Parietal lobe (tissue), 1 donor: ENCODE data around the gene HAPSTR1. TPM values are rescaled to one million over a fixed set of nuclear protein-coding genes. Genes with fewer than 3 reads are reported as not detected.

Source experiments
- total RNA-seq: library from RNA; depleted of rRNA; stranded (reverse); fragments of >200 nt; gene quantifications from one replicate; pipeline ENCODE4 v1.2.3, GENCODE V29; 2014

Gene HAPSTR1, protein sequence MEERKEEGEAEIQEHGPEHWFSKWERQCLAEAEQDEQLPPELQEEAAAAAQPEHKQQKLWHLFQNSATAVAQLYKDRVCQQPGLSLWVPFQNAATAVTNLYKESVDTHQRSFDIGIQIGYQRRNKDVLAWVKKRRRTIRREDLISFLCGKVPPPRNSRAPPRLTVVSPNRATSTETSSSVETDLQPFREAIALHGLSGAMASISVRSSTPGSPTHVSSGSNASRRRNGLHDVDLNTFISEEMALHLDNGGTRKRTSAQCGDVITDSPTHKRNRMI
- 130 TPM for total RNA-seq

DNA sequence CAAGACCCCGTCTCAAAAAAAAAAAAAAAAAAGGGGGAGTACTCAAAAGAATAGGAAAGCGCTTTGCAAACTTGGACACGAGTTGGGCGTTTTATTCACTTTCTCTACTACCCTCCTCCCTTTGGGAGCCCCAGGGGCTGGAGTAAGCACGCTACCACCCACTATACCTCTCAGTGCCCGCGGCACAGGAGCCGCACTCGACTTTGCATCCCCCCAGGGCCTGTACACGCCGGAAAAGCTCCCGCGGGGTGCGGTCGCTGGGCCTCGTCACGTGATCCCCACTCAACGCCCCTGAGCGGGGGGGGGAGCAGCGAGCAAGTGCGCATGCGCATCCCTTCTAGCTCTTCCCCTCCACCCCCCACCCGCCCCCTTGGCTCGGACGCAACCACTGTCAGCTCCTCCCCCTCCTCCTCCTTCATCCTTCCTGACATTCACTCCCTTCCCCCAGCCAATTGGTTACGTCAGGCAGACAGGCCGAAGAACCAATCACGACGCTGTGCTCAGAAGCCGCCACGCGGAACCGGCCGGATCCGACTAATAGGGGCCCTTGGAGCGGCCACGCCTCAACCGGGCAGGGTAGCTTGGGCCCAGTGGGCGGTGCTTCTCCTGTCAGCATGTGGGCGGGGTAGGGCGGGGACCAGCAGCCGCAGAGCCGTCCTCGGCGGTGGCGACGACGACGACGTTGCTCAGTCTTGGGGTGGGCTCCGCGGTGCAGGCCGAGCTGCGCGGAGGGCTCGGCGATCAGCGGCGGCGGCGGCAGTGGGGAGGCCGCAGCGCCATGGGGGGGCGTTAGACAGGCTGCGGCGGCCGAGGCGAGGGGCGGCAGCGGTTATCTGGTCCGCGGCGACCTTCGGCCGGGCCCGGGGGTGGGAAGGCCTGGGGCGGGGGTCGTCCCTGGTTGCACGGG, at the start of gene HAPSTR1:
TSS of gene HAPSTR1 (plus strand) at position 685 of the 907 bp plus-strand sequence. CDS start 401 bp downstream, outside the sequence.

Other genes with a start within 250 kb of the HAPSTR1 start
- gene CARHSP1, start 222.6 kb upstream of the HAPSTR1 start, total RNA-seq, result 247 TPM
- not detected for gene LITAFD, start 209.3 kb upstream of the HAPSTR1 start, total RNA-seq
- gene USP7, start 127.7 kb upstream of the HAPSTR1 start, total RNA-seq, result 160 TPM